ENCODE results near the gene EEF1E1. TPM values are rescaled to one million over a fixed set of nuclear protein-coding genes. Genes with fewer than 3 reads are reported as not detected.

EEF1E1 gene
- total RNA-seq, 4 donors from 2014 or later, result 10.9 to 63.4 (median 24.5) TPM

- intact Hi-C loops (cut with DNase I), result no loop called here
- Histone ChIP-seq H3K27ac (no peak overlapping the region), H3K27me3 (no peaks in the 10 kb centered on the region), H3K36me3 (no peaks in the 10 kb centered on the region), H3K9me3 (no peaks in the 10 kb centered on the region), H3K4me1 (no peaks in the 10 kb centered on the region), H3K4me3 (replicated peaks in 1 of 3) (no peak overlapping the region)
- DNase-seq, result no peak
- TF ChIP-seq POLR2A (IDR thresholded peaks at IDR 0.05) (no peak), CTCF (IDR thresholded peaks at IDR 0.05) (no peak)
- 86 to 87% methylated on average over 3 of the region's 3 CpGs for WGBS, 2 donors
Observed at GRCh38 chr6:8135276-8135675, 32.9 kb upstream of the EEF1E1 start.

GRCh38 chr6:8132130-8132529 lies 29.8 kb upstream of the EEF1E1 start:
- Histone ChIP-seq H3K27ac (no peak overlapping the region), H3K27me3 (no peaks in the 10 kb centered on the region), H3K4me3 (replicated peaks in 1 of 3) (no peak overlapping the region), H3K9me3 (no peaks in the 10 kb centered on the region), H3K4me1 (no peaks in the 10 kb centered on the region), H3K36me3 (no peaks in the 10 kb centered on the region)
- DNase-seq, result no peak
- 75 to 82% methylated on average over 6 of the region's 6 CpGs for WGBS, 2 donors
- intact Hi-C loops (cut with DNase I), result no loop called here
- TF ChIP-seq POLR2A (IDR thresholded peaks at IDR 0.05), result no peak
- TF ChIP-seq CTCF (IDR thresholded peaks at IDR 0.05), result no peak

- Histone ChIP-seq H3K36me3 (no peaks in the 10 kb centered on the region), H3K4me1 (no peaks in the 10 kb centered on the region), H3K4me3 (replicated peaks in 1 of 3) (no peak overlapping the region), H3K27ac (no peak overlapping the region), H3K27me3 (no peaks in the 10 kb centered on the region), H3K9me3 (no peaks in the 10 kb centered on the region)
- intact Hi-C loops (cut with DNase I), result loop anchor here (2.0 kb wide), 1 partner anchor 87 kb away; no protein-coding TSS in a partner anchor
- TF ChIP-seq POLR2A (IDR thresholded peaks at IDR 0.05) (no peak), CTCF (IDR thresholded peaks at IDR 0.05) (peak in 4 of 6 experiments; percentile 54 to 83 (median 70))
- WGBS, 2 donors, result 28 to 31% methylated on average over 13 of the region's 13 CpGs
- peak; percentile 54 to 62 for DNase-seq
Observed at GRCh38 chr6:8131265-8131897, 29.0 kb upstream of the EEF1E1 start.

GRCh38 chr6:8130399-8130798 lies 28.1 kb upstream of the EEF1E1 start:
- no peak overlapping the region for H3K27ac ChIP-seq
- DNase-seq, result no peak
- no peak for TF ChIP-seq CTCF (IDR thresholded peaks at IDR 0.05)
- TF ChIP-seq POLR2A (IDR thresholded peaks at IDR 0.05), result no peak
- H3K27me3 ChIP-seq, result no peaks in the 10 kb centered on the region
- no peaks in the 10 kb centered on the region for H3K9me3 ChIP-seq
- H3K4me1 ChIP-seq, result no peaks in the 10 kb centered on the region
- no peak overlapping the region for H3K4me3 ChIP-seq (replicated peaks in 1 of 3)
- H3K36me3 ChIP-seq, result no peaks in the 10 kb centered on the region
- intact Hi-C loops (cut with DNase I), result loop anchor here (2.0 kb wide), 1 partner anchor 88 kb away; no protein-coding TSS in a partner anchor
- 43 to 52% methylated on average over 5 of the region's 5 CpGs for WGBS, 2 donors

- H3K27me3 ChIP-seq, result no peaks in the 10 kb centered on the region
- DNase-seq, result no peak
- no peaks in the 10 kb centered on the region for H3K4me1 ChIP-seq
- intact Hi-C loops (cut with DNase I), result no loop called here
- no peak overlapping the region for H3K4me3 ChIP-seq (replicated peaks in 1 of 3)
- TF ChIP-seq CTCF (IDR thresholded peaks at IDR 0.05), result no peak
- TF ChIP-seq POLR2A (IDR thresholded peaks at IDR 0.05), result no peak
- H3K9me3 ChIP-seq, result no peaks in the 10 kb centered on the region
- no peak overlapping the region for H3K27ac ChIP-seq
- WGBS, 2 donors, result 84 to 88% methylated on average over 5 of the region's 5 CpGs
- H3K36me3 ChIP-seq, result no peaks in the 10 kb centered on the region
Observed at GRCh38 chr6:8123236-8123635, 20.9 kb upstream of the EEF1E1 start.

All from thyroid gland (tissue), 4 donors.